GM19395 (cell line): ENCODE data around the gene MINPP1.
A peak's percentile ranks its signal among the peaks of the same experiment; 100 is the strongest.
"Not testable (repeated sequence)": the region's sequence is repeated elsewhere in the genome, so short reads cannot be mapped to it uniquely, and the experiment has no call there.

Experiments
- ATAC-seq: cut with Tn5 transposase; IDR thresholded peaks from one replicate; pipeline ENCODE4 v1.9.1; 2021; ENCODE audit warnings: mild to moderate bottlenecking, moderate library complexity; ENCODE audit not compliant: unreplicated experiment

MINPP1 gene

DNA sequence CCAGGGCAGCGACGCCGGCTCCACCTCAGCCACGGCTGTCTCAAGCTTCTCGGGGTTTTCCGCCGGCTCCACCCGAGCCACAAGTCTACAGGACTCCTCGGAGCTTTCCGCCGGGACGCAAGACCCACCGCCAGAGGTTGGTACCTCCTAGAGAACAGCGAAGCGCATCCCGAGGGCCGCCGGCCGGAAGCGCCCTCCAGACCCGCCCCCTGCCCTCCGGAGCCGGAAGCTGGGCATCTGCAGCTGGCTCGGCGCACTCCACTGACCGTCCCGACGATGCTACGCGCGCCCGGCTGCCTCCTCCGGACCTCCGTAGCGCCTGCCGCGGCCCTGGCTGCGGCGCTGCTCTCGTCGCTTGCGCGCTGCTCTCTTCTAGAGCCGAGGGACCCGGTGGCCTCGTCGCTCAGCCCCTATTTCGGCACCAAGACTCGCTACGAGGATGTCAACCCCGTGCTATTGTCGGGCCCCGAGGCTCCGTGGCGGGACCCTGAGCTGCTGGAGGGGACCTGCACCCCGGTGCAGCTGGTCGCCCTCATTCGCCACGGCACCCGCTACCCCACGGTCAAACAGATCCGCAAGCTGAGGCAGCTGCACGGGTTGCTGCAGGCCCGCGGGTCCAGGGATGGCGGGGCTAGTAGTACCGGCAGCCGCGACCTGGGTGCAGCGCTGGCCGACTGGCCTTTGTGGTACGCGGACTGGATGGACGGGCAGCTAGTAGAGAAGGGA is at the start of gene MINPP1:
Gene MINPP1 (plus strand): TSS at position 254 of the 726 bp plus-strand sequence. CDS start 23 bp downstream, at position 277.
- peak; percentile 83 for ATAC-seq

- not testable (repeated sequence) for ATAC-seq
Measured at GRCh38 chr10:87456586-87457220, 48.0 kb upstream of the MINPP1 start.

GRCh38 chr10:87461751-87462150 is 42.9 kb upstream of the MINPP1 start:
- not testable (repeated sequence) for ATAC-seq

- ATAC-seq = not testable (repeated sequence)
Measured at GRCh38 chr10:87466849-87467248, 37.8 kb upstream of the MINPP1 start.

GRCh38 chr10:87488733-87489132 is 16.0 kb upstream of the MINPP1 start:
- ATAC-seq = not testable (repeated sequence)

GRCh38 chr10:87490285-87490684 is 14.4 kb upstream of the MINPP1 start:
- ATAC-seq = not testable (repeated sequence)

- ATAC-seq = not testable (repeated sequence)
Measured at GRCh38 chr10:87492450-87492849, 12.2 kb upstream of the MINPP1 start.

DNA sequence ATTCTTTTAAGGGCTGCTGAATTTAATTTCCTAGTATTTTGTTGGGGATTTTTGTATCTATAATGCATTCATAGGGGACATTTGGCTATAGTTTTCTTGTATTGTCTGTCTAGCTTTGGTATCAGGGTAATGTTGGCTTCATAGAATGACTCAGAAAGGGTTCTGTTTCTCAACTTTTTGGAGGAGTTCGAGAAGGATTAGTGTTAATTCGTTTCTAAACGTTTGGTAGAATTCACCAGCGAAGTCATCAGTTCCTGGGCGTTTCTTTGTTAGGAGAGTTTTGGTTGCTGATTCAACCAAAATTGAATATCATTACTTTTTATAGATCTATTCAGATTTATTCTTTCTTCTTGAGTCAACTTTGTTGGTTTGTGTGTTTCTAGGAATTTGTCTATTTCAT is 9.2 kb upstream of the MINPP1 start:
- ATAC-seq = not testable (repeated sequence)

GRCh38 chr10:87497386-87497785 is 7.3 kb upstream of the MINPP1 start:
- ATAC-seq = not testable (repeated sequence)

GRCh38 chr10:87498106-87498789 is 6.4 kb upstream of the MINPP1 start:
- not testable (repeated sequence) for ATAC-seq

DNA sequence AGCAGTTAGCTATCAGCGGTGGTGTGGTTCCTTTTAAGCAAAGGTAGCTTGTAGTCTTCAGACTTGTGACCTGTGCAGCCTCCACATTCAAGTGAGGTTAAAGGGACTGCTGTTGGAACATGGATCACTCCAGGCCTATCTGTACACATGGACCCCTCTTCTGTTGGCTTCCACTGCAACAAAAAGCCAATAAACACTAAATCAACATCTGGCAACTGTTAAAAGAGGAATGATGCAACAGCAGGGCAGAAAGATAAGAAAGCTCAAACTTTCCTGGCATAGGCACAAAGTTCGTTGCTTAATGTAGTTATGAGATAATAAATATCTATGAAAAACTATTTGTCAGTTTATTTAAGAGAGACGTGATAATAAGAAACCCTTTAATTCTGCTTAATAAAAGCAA is 4.0 kb upstream of the MINPP1 start:
- ATAC-seq = no peak

DNA sequence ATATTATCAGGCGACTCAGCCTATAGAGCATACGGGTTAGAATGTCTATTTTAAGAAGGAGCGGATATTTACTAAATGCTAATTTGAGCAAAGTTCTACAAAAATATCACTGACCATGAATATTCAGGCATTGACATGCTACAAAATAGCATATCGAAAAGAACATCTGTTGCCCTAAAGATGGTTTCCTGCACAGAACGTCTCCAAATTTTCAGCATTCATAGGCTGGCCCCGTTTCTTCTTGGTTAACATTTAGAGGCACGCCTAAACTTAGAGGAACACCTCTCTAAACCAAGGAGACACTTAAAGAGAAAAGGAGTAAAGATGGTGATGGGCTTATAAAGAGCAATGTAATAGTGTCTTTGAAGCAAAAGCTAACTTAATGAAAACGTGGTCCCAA is 1.3 kb upstream of the MINPP1 start:
- ATAC-seq = no peak

GRCh38 chr10:87503886-87504285 is 807 bp upstream of the MINPP1 start:
- no peak for ATAC-seq

DNA sequence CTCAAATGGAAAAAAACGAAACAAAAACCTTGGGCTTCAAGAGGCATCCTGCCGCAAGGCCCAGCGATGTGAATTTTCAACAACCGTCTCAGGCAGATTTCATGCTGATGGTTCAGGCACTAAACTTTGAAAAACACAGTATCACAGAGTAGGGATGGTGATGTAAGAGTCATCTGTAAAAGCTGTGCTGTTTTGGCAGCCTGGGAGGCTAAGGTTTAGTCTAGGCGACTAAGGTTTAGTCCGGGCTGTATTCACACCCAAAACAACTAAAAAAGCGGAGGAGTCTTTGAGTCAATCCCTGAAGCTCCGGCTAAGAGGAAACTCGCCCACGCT is 420 bp upstream of the MINPP1 start:
- peak; percentile 55 for ATAC-seq

GRCh38 chr10:87505366-87506111 is 846 bp downstream of the MINPP1 start:
- ATAC-seq = peak; percentile 67

DNA sequence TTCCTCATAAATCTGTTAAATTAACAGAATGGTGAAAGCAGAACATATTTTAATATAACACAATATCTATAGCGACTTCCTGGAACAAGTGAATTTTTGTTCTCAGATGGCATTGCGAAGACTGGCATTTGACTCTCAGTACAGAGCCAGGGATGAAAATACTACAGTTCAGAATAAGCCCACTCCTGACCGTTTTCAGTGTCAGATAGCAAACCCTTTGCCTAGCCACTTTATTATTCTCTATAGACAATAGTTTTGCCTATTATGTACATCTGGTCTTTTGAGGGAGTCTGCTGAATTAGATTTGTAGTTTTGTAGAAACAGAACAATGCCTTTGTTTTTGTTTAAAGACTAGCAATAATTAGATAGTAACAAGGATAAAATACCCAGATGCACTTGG is 2.3 kb downstream of the MINPP1 start:
- ATAC-seq = no peak

GRCh38 chr10:87507879-87508483 is 3.3 kb downstream of the MINPP1 start:
- no peak for ATAC-seq

DNA sequence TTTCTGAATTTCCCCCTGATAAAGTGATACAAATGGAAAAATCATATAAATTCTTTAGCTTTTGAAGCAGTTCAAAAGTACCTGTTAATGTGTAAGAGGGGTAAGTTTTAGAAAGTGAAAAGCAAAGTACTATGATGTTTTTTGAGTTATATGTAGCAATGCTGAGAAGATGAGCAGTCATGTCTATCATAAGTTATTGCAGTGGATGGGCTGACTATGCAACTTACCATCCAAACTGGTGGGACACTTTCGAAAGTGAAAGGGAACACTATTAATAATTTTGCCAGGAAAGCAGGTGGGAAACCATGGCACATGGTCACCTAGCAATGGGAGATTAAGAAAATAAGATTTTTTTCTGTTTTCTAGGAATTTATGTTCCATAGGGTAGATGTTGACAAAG is 4.1 kb downstream of the MINPP1 start:
- ATAC-seq = no peak

DNA sequence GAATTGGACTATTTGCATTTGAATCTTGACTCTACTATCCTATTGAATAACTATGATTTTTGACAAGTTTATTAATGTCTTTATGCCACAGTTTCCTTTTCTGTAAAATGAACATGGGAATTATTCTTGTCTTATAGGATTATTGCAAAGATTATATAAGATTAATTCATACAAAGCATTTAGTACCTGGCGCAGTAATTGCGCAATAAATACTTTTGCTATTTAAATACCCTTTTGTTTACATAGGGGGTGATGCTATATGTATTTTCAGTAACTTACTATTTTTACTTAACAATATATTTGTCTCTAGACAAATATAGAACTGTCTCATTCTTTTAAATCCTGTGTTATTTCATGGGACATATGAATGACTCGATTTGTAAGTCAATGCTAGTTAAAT is 5.3 kb downstream of the MINPP1 start:
- ATAC-seq = no peak

DNA sequence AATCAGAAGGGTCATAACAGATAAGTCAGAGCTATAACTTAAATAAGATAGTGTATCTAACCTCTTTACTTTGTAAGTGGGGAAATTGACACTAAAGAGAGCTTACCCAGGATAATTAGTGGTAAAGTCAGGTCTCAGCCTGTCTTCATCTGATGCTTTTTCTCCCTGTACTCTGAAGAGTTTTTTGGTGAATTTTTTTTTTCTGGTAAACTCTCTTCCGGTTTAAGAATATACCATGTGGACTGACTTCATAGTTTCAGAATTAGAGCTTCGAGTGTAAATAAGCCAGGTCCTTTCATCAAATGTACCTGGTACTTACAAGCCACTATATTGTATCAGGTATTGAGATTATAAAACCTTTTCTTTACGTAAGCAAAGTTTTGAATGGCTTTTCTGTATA is 6.8 kb downstream of the MINPP1 start:
- ATAC-seq = no peak

GRCh38 chr10:87518937-87519336 is 14.2 kb downstream of the MINPP1 start:
- ATAC-seq = no peak
